ENCODE measurements around the gene MEIG1. TPM values are rescaled to one million over a fixed set of nuclear protein-coding genes. Genes with fewer than 3 reads are reported as not detected.

The MEIG1 gene
- total and polyA plus RNA-seq, 2 of the 8 experiments (the other 6 are each of a cell fraction or from before 2014, with no cell fraction given) = not detected

GRCh38 chr10:14910953-14911352 is 48.2 kb upstream of the MEIG1 start:
- no peaks in the 10 kb centered on the region for H3K27me3 ChIP-seq (replicated peaks in 1 of 4; ENCODE audit: control insufficient read depth in 3 of 4, extremely low read depth in 1 of 4, insufficient read depth in 3 of 4, low read length in 3 of 4)
- no peak overlapping the region for H3K23ac ChIP-seq (ENCODE audit: insufficient read length)
- no peaks in the 10 kb centered on the region for H4K20me1 ChIP-seq (replicated peaks in 1 of 2; ENCODE audit: control insufficient read depth in 1 of 2, insufficient read depth in 2 of 2, low read length in 2 of 2)
- no peak overlapping the region for H4K91ac ChIP-seq (replicated peaks; ENCODE audit: insufficient read length, low read length)
- H3K27ac ChIP-seq (ENCODE audit: low read depth, low read length) = no peak overlapping the region
- WGBS, 2 experiments (ENCODE audit: extremely low coverage in 1 of 2, insufficient coverage in 1 of 2, insufficient read length in 1 of 2, insufficient replicate concordance in 2 of 2, low coverage in 1 of 2, low lambda C conversion rate in 2 of 2, missing lambda C conversion rate in 1 of 2) = 98% methylated on average over 4 of the region's 4 CpGs; no CpG with 5 or more reads in 1 of the 2 experiments
- H2AFZ ChIP-seq (ENCODE audit: low read length) = no peak overlapping the region
- H2BK120ac ChIP-seq (replicated peaks; ENCODE audit: low read depth, low read length) = no peak overlapping the region
- no peak overlapping the region for H2AK5ac ChIP-seq (ENCODE audit: low read depth, low read length)
- H3K9me3 ChIP-seq (ENCODE audit: insufficient read depth in 2 of 2, low read depth in 1 of 2, low read length in 1 of 2) = peaks cover 3 to 5% of the 10 kb centered on the region in 2 experiments; a peak in 2 of 4 replicates
- no peak overlapping the region for H2BK12ac ChIP-seq (ENCODE audit: low read depth, low read length)
- no peak overlapping the region for H2BK5ac ChIP-seq (ENCODE audit: low read depth, low read length)
- no peak overlapping the region for H3K4me2 ChIP-seq (ENCODE audit: insufficient read depth in 1 of 2, low read depth in 2 of 2, low read length in 2 of 2)
- no peak overlapping the region for H3K4ac ChIP-seq (replicated peaks; ENCODE audit: insufficient read length, low read depth, low read length)
- H3K36me3 ChIP-seq (ENCODE audit: control insufficient read depth in 2 of 4, insufficient read depth in 4 of 4, low read length in 3 of 4) = peaks cover 0 to 58% (median 33%) of the 10 kb centered on the region in 4 experiments; a peak in 7 of 8 replicates
- H3K14ac ChIP-seq (ENCODE audit: insufficient read length) = no peak overlapping the region
- H3K4me1 ChIP-seq (replicated peaks in 1 of 4; ENCODE audit: control insufficient read depth in 3 of 4, insufficient read depth in 4 of 4, low read length in 3 of 4) = no peaks in the 10 kb centered on the region
- H3K79me2 ChIP-seq (ENCODE audit: control insufficient read depth in 1 of 2, insufficient read depth in 2 of 2, low read length in 2 of 2) = no peaks in the 10 kb centered on the region
- no peak overlapping the region for H3K56ac ChIP-seq (replicated peaks; ENCODE audit: insufficient read length, low read depth, low read length)
- no peaks in the 10 kb centered on the region for H3K79me1 ChIP-seq (ENCODE audit: low read depth, low read length)
- H3K9ac ChIP-seq (replicated peaks in 1 of 4; ENCODE audit: extremely low read depth in 1 of 4, low read depth in 3 of 4, low read length in 3 of 4) = no peak overlapping the region
- no peak overlapping the region for H3K4me3 ChIP-seq (ENCODE audit: extremely low read depth in 1 of 4, insufficient read depth in 2 of 4, low read depth in 3 of 4, low read length in 4 of 4)
- DNase-seq (ENCODE audit: low read depth in 1 of 2, low spot score in 2 of 2) = no peak
- ChIA-PET POLR2A (ENCODE audit: partially characterized antibody) (interaction anchor here (1.5 kb wide), 1 partner anchor 42 kb away, joined by 6 read pairs; the partner anchor contains the start of gene DCLRE1C), CTCF (ENCODE audit: partially characterized antibody) (no interaction called here)
- H4K5ac ChIP-seq (ENCODE audit: insufficient read length, low read depth, low read length) = no peak overlapping the region
- H2BK15ac ChIP-seq (ENCODE audit: low read length) = no peak overlapping the region
- no peaks in the 10 kb centered on the region for H3K23me2 ChIP-seq (ENCODE audit: low read depth, low read length)
- H4K8ac ChIP-seq (ENCODE audit: extremely low read depth, insufficient read depth, low read length) = no peak overlapping the region
- FAIRE-seq = no peak
- H2BK20ac ChIP-seq (ENCODE audit: low read length) = no peak overlapping the region
- H3K18ac ChIP-seq (ENCODE audit: extremely low read depth, low read length) = no peak overlapping the region
- TF ChIP-seq SRF (IDR thresholded peaks at IDR 0.05; ENCODE audit: low read depth, low read length) (no peak), MAX (IDR thresholded peaks at IDR 0.05) (peak; percentile 81), E2F6 (IDR thresholded peaks at IDR 0.05) (peak; percentile 65; the same call in 1 of the 2 replicates), ATF2 (IDR thresholded peaks at IDR 0.05; ENCODE audit: low read length) (no peak), RXRA (IDR thresholded peaks at IDR 0.05; ENCODE audit: insufficient read depth, low read depth, low read length) (no peak), POLR2AphosphoS5 (IDR thresholded peaks at IDR 0.05; ENCODE audit: low read depth, low read length) (0 out of 2 replicates have a peak, but pooled peaks have one; percentile 26), CHD1 (IDR thresholded peaks at IDR 0.05; ENCODE audit: low read depth, low read length) (no peak), TAF7 (optimal IDR thresholded peaks at IDR 0.05; ENCODE audit: borderline replicate concordance, low read depth, low read length) (no peak), RNF2 (IDR thresholded peaks at IDR 0.05; ENCODE audit: borderline replicate concordance, low read depth, low read length, missing control alignments, poor library complexity, severe bottlenecking) (no peak), HDAC6 (IDR thresholded peaks at IDR 0.05; ENCODE audit: low read depth, low read length) (no peak), EGR1 (IDR thresholded peaks at IDR 0.05; ENCODE audit: borderline replicate concordance, low read depth, low read length) (no peak)

Data from H1 (cell line).